SK-N-SH (cell line): ENCODE results near the gene IRF2BP2. TPM values are rescaled to one million over a fixed set of nuclear protein-coding genes. Genes with fewer than 3 reads are reported as not detected.

Experiments
- CTCF ChIA-PET: fragments of 300-600, 350-600 bp; formaldehyde crosslinking; extraction: SDS; loops from one replicate; lab custom pipeline; 2021; lab: Yijun Ruan, JAX
- POLR2A ChIA-PET: fragments of 350-600 bp; sonication (Branson Sonifier 250); formaldehyde crosslinking; extraction: SDS; loops from one replicate; lab custom pipeline; 2020; ENCODE audit warnings: antibody characterized with exemption, inconsistent platforms; lab: Yijun Ruan, JAX
- DNase-seq: peaks from one replicate; pipeline ENCODE4 v3.0.0; 2012
- H2AFZ ChIP-seq: fragments of 200-600 bp; sonication (generic); 2 replicates; pipeline ENCODE4 v1.8.1; 2016; ENCODE audit warnings: antibody characterized with exemption, mild to moderate bottlenecking, low read depth
- H3F3A ChIP-seq: fragments of 200-600 bp; sonication (generic); replicated peaks from 2 replicates; pipeline ENCODE3; 2016; ENCODE audit warnings: antibody characterized with exemption, mild to moderate bottlenecking; ENCODE audit not compliant: insufficient read depth
- H3K27ac ChIP-seq, 2 experiments: fragments of 200-500 bp in 1 of 2; fragments of 200-600 bp in 1 of 2; sonication (Bioruptor generic) in 1 of 2; sonication (generic), shearing (Covaris generic) in 1 of 2; 2 replicates each; pipeline versions ENCODE4 v1.5.1 to v1.6.1; 2014 to 2016; ENCODE audit warnings: low read depth in 2 of 2, inconsistent platforms in 1 of 2, low read length in 1 of 2, mild to moderate bottlenecking in 1 of 2, mixed read lengths in 1 of 2
- H3K27me3 ChIP-seq: fragments of 200-600 bp; sonication (generic), shearing (Covaris generic); 2 replicates; pipeline ENCODE4 v1.6.1; 2016; ENCODE audit warnings: mixed run types; ENCODE audit not compliant: insufficient read depth
- H3K36me3 ChIP-seq, 2 experiments: fragments of 200-500 bp in 1 of 2; fragments of 200-600 bp in 1 of 2; sonication (Bioruptor generic) in 1 of 2; sonication (generic) in 1 of 2; replicated peaks in 1 of 2; 2 replicates each; pipeline versions ENCODE3 to v1.5.1; 2014 to 2016; ENCODE audit warnings: low read length in 1 of 2, mild to moderate bottlenecking in 1 of 2; ENCODE audit not compliant: insufficient read depth in 2 of 2, control insufficient read depth in 1 of 2
- H3K4me1 ChIP-seq, 2 experiments: fragments of 200-500 bp in 1 of 2; fragments of 200-600 bp in 1 of 2; sonication (Bioruptor generic) in 1 of 2; sonication (generic), shearing (Covaris generic) in 1 of 2; 2 replicates each; pipeline versions ENCODE4 v1.5.1 to v1.6.1; 2014 to 2016; ENCODE audit warnings: low read depth in 1 of 2, low read length in 1 of 2, mixed run types in 1 of 2; ENCODE audit not compliant: insufficient read depth in 2 of 2, control insufficient read depth in 1 of 2
- H3K4me2 ChIP-seq: fragments of 200-600 bp; sonication (generic), shearing (Covaris generic); 2 replicates; pipeline ENCODE4 v1.6.1; 2017; ENCODE audit warnings: mixed run types
- H3K4me3 ChIP-seq, 2 experiments: fragments of 200-500 bp in 1 of 2; fragments of 200-600 bp in 1 of 2; sonication (Bioruptor generic) in 1 of 2; sonication (generic), shearing (Covaris generic) in 1 of 2; 2 replicates each; pipeline versions ENCODE4 v1.5.1 to v1.8.1; 2014 to 2016; ENCODE audit warnings: low read depth in 2 of 2, inconsistent platforms in 1 of 2, low read length in 1 of 2, mild to moderate bottlenecking in 1 of 2, mixed read lengths in 1 of 2, moderate library complexity in 1 of 2
- H3K79me2 ChIP-seq: fragments of 200-600 bp; sonication (generic); 2 replicates; pipeline ENCODE4 v1.8.1; 2017; ENCODE audit warnings: mild to moderate bottlenecking; ENCODE audit not compliant: insufficient read depth
- H3K9ac ChIP-seq: fragments of 200-600 bp; sonication (generic); 2 replicates; pipeline ENCODE4 v1.6.1; 2017; ENCODE audit warnings: mixed run types
- H3K9me2 ChIP-seq: fragments of 200-600 bp; sonication (generic); 2 replicates; pipeline ENCODE4 v1.6.1; 2017; ENCODE audit warnings: mixed run types
- H3K9me3 ChIP-seq: fragments of 200-600 bp; sonication (generic); 2 replicates; pipeline ENCODE4 v1.6.1; 2017; ENCODE audit warnings: mixed run types, mild to moderate bottlenecking, moderate library complexity
- H4K20me1 ChIP-seq: fragments of 200-600 bp; sonication (generic); 2 replicates; pipeline ENCODE4 v1.6.1; 2017; ENCODE audit warnings: mild to moderate bottlenecking, mixed run types; ENCODE audit not compliant: insufficient read depth
- CHD2 ChIP-seq: fragments of 150-350 bp; IDR thresholded peaks from 2 replicates; pipeline ENCODE4 v1.6.1; 2018; ENCODE audit warnings: low read length; ENCODE audit not compliant: partially characterized antibody
- EP300 ChIP-seq, 2 experiments: IDR thresholded peaks; 2 replicates each; pipeline versions ENCODE4 v1.4.0 to v1.6.1; 2012; ENCODE audit warnings: borderline replicate concordance in 1 of 2, low read depth in 1 of 2, low read length in 1 of 2
- FOXJ3 ChIP-seq: sonication (generic); formaldehyde crosslinking; IDR thresholded peaks from 2 replicates; pipeline ENCODE4 v1.5.1; 2020; ENCODE audit warnings: mild to moderate bottlenecking, missing genetic modification reagents
- FOXM1 ChIP-seq: IDR thresholded peaks from 2 replicates; pipeline ENCODE4 v1.4.0; 2012; ENCODE audit warnings: low read depth, mild to moderate bottlenecking
- GATA2 ChIP-seq: sonication (generic); formaldehyde crosslinking; IDR thresholded peaks from 2 replicates; pipeline ENCODE4 v1.5.0; 2020; ENCODE audit warnings: mild to moderate bottlenecking, missing genetic modification reagents
- MXI1 ChIP-seq: IDR thresholded peaks from 2 replicates; pipeline ENCODE4 v1.6.1; 2012; ENCODE audit warnings: mild to moderate bottlenecking, low read depth, low read length, improper control_type of control experiment
- RAD21 ChIP-seq: IDR thresholded peaks from 2 replicates; pipeline ENCODE4 v1.6.1; 2012; ENCODE audit warnings: mild to moderate bottlenecking, low read length
- RCOR1 ChIP-seq: fragments of 150-350 bp; IDR thresholded peaks from 2 replicates; pipeline ENCODE4 v1.6.1; 2017; ENCODE audit warnings: antibody characterized with exemption, low read length
- RXRA ChIP-seq: IDR thresholded peaks from 2 replicates; pipeline ENCODE4 v1.4.0; 2012; ENCODE audit warnings: low read depth, mild to moderate bottlenecking, borderline replicate concordance
- SIN3A ChIP-seq: IDR thresholded peaks from 2 replicates; pipeline ENCODE4 v1.6.1; 2012; ENCODE audit warnings: low read depth, mild to moderate bottlenecking, low read length, moderate library complexity, borderline replicate concordance
- SMC3 ChIP-seq: IDR thresholded peaks from 2 replicates; pipeline ENCODE4 v1.6.1; 2012; ENCODE audit warnings: low read depth, low read length, improper control_type of control experiment
- TCF12 ChIP-seq: IDR thresholded peaks from 2 replicates; pipeline ENCODE4 v1.4.0; 2012
- YY1 ChIP-seq: IDR thresholded peaks from 2 replicates; pipeline ENCODE4 v1.4.0; 2012; ENCODE audit warnings: low read depth, mild to moderate bottlenecking
- WGBS: methylation state at CpG from one replicate; pipeline ENCODE4 v1.1.6; 2017; ENCODE audit warnings: low lambda C conversion rate; 5-methylcytosine and 5-hydroxymethylcytosine counted together
- polyA plus RNA-seq, 3 experiments: library from polyadenylated mRNA; depleted of rRNA; stranded (reverse); fragments of >200 nt; gene quantifications; 2 replicates each; pipeline ENCODE4 v1.2.3, GENCODE V29; 2012
- TF ChIP-seq, protein P1 (sequence below): IDR thresholded peaks from 2 replicates; pipeline ENCODE4; 2012
- TF ChIP-seq, protein P2 (sequence below): fragments of 150-350 bp; IDR thresholded peaks from 2 replicates; pipeline ENCODE4 v1.6.1; 2016; ENCODE audit warnings: mild to moderate bottlenecking, low read depth, low read length
- TF ChIP-seq, protein P3 (sequence below): IDR thresholded peaks from 2 replicates; pipeline ENCODE4 v1.4.0; 2012; ENCODE audit warnings: low read depth
- TF ChIP-seq, protein P4 (sequence below): fragments of 200-600 bp; sonication (generic); IDR thresholded peaks from 2 replicates; pipeline ENCODE4 v1.6.1; 2017; ENCODE audit warnings: antibody characterized with exemption, mild to moderate bottlenecking, moderate library complexity
- TF ChIP-seq, protein P5 (sequence below): IDR thresholded peaks from 2 replicates; pipeline ENCODE4 v1.4.0; 2012; ENCODE audit warnings: low read depth, borderline replicate concordance

Gene IRF2BP2
- polyA plus RNA-seq, 1 of the 3 experiments (the other 2 are of a cell fraction) = 73.9 TPM

DNA sequence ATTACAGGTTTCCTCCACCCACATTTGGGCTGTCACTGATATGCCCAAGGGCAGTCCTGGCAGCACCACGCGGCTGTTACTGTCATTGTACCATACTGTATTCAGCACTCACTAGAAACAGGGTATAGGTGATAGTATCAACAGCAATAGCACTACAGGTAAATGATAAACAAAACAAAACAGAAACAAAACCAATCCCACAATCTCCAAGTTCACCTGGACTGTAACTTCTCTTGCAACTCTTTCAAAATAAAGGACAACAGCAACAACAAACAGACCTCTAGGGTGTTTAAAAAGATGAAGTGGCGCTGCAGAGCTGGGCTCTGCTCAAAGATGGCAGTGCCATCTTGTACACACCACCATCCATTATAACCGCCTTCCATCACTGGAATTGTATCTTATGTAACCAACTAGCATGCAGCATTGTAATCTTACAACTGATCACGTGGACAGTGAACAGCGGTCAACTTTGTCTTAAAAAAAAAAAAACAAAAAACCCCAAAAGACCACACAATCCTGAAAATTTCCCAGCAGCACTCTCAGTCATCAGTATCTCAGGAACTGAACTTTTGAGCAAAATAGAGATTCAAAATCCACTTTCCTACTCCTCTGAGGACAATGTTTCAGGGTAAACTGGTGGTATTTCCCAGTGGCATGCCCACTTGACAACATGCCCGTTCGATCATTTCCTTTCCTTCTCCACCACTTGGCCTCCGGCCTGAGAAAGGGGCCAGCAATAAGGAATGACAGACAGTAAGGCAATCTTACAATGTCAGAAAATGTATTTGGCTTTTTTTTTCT is 3.8 kb downstream of the IRF2BP2 start:
- H3K36me3 ChIP-seq = peaks cover 51 to 66% of the 10 kb centered on the region in 2 experiments
- H4K20me1 ChIP-seq = peaks cover 21% of the 10 kb centered on the region
- peak overlapping the region; percentile 98 to 100 for H3K27ac ChIP-seq
- H3K79me2 ChIP-seq = peaks cover 81% of the 10 kb centered on the region
- H3F3A ChIP-seq = peaks cover 53% of the 10 kb centered on the region
- WGBS = 2% methylated on average over 9 of the region's 9 CpGs
- no peaks in the 10 kb centered on the region for H3K9me2 ChIP-seq
- H3K9ac ChIP-seq = peak overlapping the region; percentile 94
- CTCF ChIA-PET = interaction anchor here (1.0 to 8.3 kb wide), 11 partner anchors 43 to 478 kb away, joined by 3 to 73 read pairs (median 5); no protein-coding TSS in a partner anchor
- TF ChIP-seq, protein P1, sequence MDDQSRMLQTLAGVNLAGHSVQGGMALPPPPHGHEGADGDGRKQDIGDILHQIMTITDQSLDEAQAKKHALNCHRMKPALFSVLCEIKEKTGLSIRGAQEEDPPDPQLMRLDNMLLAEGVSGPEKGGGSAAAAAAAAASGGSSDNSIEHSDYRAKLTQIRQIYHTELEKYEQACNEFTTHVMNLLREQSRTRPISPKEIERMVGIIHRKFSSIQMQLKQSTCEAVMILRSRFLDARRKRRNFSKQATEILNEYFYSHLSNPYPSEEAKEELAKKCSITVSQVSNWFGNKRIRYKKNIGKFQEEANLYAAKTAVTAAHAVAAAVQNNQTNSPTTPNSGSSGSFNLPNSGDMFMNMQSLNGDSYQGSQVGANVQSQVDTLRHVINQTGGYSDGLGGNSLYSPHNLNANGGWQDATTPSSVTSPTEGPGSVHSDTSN = no peak
- TF ChIP-seq YY1 = peak; percentile 77; the same call in 1 of the 2 replicates
- peak; percentile 45; the same call in 1 of the 2 replicates for TF ChIP-seq RCOR1
- TF ChIP-seq SMC3 = no peak
- TF ChIP-seq RXRA = no peak
- TF ChIP-seq FOXJ3 = 0 out of 2 replicates have a peak, but pooled peaks have one; percentile 22
- TF ChIP-seq TCF12 = no peak
- TF ChIP-seq, protein P2, sequence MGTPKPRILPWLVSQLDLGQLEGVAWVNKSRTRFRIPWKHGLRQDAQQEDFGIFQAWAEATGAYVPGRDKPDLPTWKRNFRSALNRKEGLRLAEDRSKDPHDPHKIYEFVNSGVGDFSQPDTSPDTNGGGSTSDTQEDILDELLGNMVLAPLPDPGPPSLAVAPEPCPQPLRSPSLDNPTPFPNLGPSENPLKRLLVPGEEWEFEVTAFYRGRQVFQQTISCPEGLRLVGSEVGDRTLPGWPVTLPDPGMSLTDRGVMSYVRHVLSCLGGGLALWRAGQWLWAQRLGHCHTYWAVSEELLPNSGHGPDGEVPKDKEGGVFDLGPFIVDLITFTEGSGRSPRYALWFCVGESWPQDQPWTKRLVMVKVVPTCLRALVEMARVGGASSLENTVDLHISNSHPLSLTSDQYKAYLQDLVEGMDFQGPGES = no peak
- peak; percentile 61 for TF ChIP-seq GATA2 (CRISPR knock-in tag)
- peak in 1 of 2 experiments; percentile 39; a peak in 1 of 4 replicates for TF ChIP-seq EP300 (IDR thresholded peaks at IDR 0.05; ENCODE audit: borderline replicate concordance in 1 of 2, low read depth in 1 of 2, low read length in 1 of 2)
- no peak for TF ChIP-seq FOXM1
- TF ChIP-seq SIN3A = peak; percentile 89
- peak; percentile 26 for TF ChIP-seq CHD2
- TF ChIP-seq, protein P3, sequence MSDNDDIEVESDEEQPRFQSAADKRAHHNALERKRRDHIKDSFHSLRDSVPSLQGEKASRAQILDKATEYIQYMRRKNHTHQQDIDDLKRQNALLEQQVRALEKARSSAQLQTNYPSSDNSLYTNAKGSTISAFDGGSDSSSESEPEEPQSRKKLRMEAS = peak; percentile 60
- TF ChIP-seq, protein P4, sequence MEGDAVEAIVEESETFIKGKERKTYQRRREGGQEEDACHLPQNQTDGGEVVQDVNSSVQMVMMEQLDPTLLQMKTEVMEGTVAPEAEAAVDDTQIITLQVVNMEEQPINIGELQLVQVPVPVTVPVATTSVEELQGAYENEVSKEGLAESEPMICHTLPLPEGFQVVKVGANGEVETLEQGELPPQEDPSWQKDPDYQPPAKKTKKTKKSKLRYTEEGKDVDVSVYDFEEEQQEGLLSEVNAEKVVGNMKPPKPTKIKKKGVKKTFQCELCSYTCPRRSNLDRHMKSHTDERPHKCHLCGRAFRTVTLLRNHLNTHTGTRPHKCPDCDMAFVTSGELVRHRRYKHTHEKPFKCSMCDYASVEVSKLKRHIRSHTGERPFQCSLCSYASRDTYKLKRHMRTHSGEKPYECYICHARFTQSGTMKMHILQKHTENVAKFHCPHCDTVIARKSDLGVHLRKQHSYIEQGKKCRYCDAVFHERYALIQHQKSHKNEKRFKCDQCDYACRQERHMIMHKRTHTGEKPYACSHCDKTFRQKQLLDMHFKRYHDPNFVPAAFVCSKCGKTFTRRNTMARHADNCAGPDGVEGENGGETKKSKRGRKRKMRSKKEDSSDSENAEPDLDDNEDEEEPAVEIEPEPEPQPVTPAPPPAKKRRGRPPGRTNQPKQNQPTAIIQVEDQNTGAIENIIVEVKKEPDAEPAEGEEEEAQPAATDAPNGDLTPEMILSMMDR = peak; percentile 37; the same call in 1 of the 2 replicates
- TF ChIP-seq, protein P5, sequence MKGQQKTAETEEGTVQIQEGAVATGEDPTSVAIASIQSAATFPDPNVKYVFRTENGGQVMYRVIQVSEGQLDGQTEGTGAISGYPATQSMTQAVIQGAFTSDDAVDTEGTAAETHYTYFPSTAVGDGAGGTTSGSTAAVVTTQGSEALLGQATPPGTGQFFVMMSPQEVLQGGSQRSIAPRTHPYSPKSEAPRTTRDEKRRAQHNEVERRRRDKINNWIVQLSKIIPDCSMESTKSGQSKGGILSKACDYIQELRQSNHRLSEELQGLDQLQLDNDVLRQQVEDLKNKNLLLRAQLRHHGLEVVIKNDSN = peak; percentile 61; the same call in 1 of the 2 replicates
- TF ChIP-seq MXI1 = peak; percentile 100
- peak; percentile 12; the same call in 1 of the 2 replicates for TF ChIP-seq RAD21
- no peak for DNase-seq
- H3K4me1 ChIP-seq = peaks cover 21 to 46% of the 10 kb centered on the region in 2 experiments
- POLR2A ChIA-PET = interaction anchor here (0.9 to 1.8 kb wide), 5 partner anchors 61 to 128 kb away, joined by 3 to 8 read pairs (median 5); partner anchors contain the start of gene TARBP1
- no peak overlapping the region for H2AFZ ChIP-seq
- no peaks in the 10 kb centered on the region for H3K27me3 ChIP-seq
- H3K4me3 ChIP-seq = peak overlapping the region; percentile 71 to 83
- H3K4me2 ChIP-seq = peak overlapping the region; percentile 90
- no peaks in the 10 kb centered on the region for H3K9me3 ChIP-seq
